ENCODE measurements around the gene IMPA2. TPM values are rescaled to one million over a fixed set of nuclear protein-coding genes. Genes with fewer than 3 reads are reported as not detected.
A peak's percentile ranks its signal among the peaks of the same experiment; 100 is the strongest.

The IMPA2 gene
- total RNA-seq, 1 donor from 2014 or later, result 33.9 TPM

DNA sequence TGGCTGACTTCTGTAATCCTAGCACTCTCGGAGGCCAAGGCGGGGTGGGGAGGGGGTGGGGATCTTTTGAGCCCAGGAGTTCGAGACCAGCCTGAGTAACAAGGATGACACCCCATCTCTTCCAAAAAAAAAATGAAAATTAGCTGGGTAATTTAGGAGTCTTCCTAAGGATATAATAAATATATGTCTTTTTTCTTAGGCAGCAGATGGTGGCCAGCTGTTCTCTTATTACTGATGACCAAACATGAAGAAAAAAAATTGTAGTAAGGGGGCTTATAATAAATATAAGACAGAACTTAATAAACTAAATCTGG lies 4.2 kb upstream of the IMPA2 start:
- Histone ChIP-seq H3K4me1 (ENCODE audit: control insufficient read depth in 3 of 3, insufficient read depth in 3 of 3, low read length in 3 of 3) (peaks cover 5 to 10% (median 7%) of the 10 kb centered on the region in 3 donors), H3K9me3 (ENCODE audit: control insufficient read depth in 3 of 3, low read length in 3 of 3) (no peaks in the 10 kb centered on the region), H3K27me3 (ENCODE audit: control insufficient read depth in 3 of 3, insufficient read depth in 3 of 3, low read length in 3 of 3) (no peaks in the 10 kb centered on the region), H3K4me3 (ENCODE audit: low read length in 3 of 3) (no peak overlapping the region), H3K9ac (ENCODE audit: low read depth in 1 of 3, low read length in 3 of 3) (no peak overlapping the region), H3K27ac (ENCODE audit: low read depth, low read length) (no peak overlapping the region), H3K36me3 (ENCODE audit: control insufficient read depth in 3 of 3, insufficient read depth in 3 of 3, low read length in 3 of 3) (no peaks in the 10 kb centered on the region)

DNA sequence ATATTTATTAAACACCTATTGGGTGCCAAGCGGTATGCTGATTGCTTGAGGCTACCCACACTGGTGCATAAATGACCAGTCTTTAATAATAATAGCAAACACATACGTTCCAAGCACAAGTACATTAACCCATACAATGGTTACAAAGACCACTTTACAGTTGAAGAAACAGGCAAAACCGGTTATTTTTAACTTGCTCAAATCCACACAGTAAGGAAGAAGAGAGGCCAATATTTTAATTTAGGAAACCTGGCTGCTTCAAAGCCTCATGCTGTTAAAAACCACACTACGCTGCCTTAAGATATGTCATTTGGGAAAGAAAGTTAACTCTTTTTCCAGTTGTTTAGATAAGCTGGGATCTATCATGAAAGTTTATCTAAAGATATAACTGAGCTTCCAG lies 2.4 kb upstream of the IMPA2 start:
- H3K4me1 ChIP-seq (ENCODE audit: control insufficient read depth in 3 of 3, insufficient read depth in 3 of 3, low read length in 3 of 3), result peaks cover 19 to 23% (median 22%) of the 10 kb centered on the region in 3 donors
- no peaks in the 10 kb centered on the region for H3K36me3 ChIP-seq (ENCODE audit: control insufficient read depth in 3 of 3, insufficient read depth in 3 of 3, low read length in 3 of 3)
- H3K27ac ChIP-seq (ENCODE audit: low read depth, low read length), result peak overlapping the region; percentile 95
- no peak overlapping the region for H3K4me3 ChIP-seq (ENCODE audit: low read length in 3 of 3)
- H3K27me3 ChIP-seq (ENCODE audit: control insufficient read depth in 3 of 3, insufficient read depth in 3 of 3, low read length in 3 of 3), result no peaks in the 10 kb centered on the region
- no peaks in the 10 kb centered on the region for H3K9me3 ChIP-seq (ENCODE audit: control insufficient read depth in 3 of 3, low read length in 3 of 3)
- H3K9ac ChIP-seq (ENCODE audit: low read depth in 1 of 3, low read length in 3 of 3), result no peak overlapping the region

- no peaks in the 10 kb centered on the region for H3K36me3 ChIP-seq (ENCODE audit: control insufficient read depth in 3 of 3, insufficient read depth in 3 of 3, low read length in 3 of 3)
- no peaks in the 10 kb centered on the region for H3K27me3 ChIP-seq (ENCODE audit: control insufficient read depth in 3 of 3, insufficient read depth in 3 of 3, low read length in 3 of 3)
- H3K4me1 ChIP-seq (ENCODE audit: control insufficient read depth in 3 of 3, insufficient read depth in 3 of 3, low read length in 3 of 3), result peaks cover 22 to 28% (median 24%) of the 10 kb centered on the region in 3 donors
- H3K4me3 ChIP-seq (ENCODE audit: low read length in 3 of 3), result peak overlapping the region; percentile 66 to 86 (median 81)
- H3K9ac ChIP-seq (ENCODE audit: low read depth in 1 of 3, low read length in 3 of 3), result peak overlapping the region; percentile 89 to 96 (median 94)
- no peaks in the 10 kb centered on the region for H3K9me3 ChIP-seq (ENCODE audit: control insufficient read depth in 3 of 3, low read length in 3 of 3)
- H3K27ac ChIP-seq (ENCODE audit: low read depth, low read length), result peak overlapping the region; percentile 95
Observed at GRCh38 chr18:11980163-11980493, 1.2 kb upstream of the IMPA2 start.

- peaks cover 25 to 31% (median 27%) of the 10 kb centered on the region in 3 donors for H3K4me1 ChIP-seq (ENCODE audit: control insufficient read depth in 3 of 3, insufficient read depth in 3 of 3, low read length in 3 of 3)
- H3K9me3 ChIP-seq (ENCODE audit: control insufficient read depth in 3 of 3, low read length in 3 of 3), result no peaks in the 10 kb centered on the region
- peak overlapping the region; percentile 95 for H3K27ac ChIP-seq (ENCODE audit: low read depth, low read length)
- H3K27me3 ChIP-seq (ENCODE audit: control insufficient read depth in 3 of 3, insufficient read depth in 3 of 3, low read length in 3 of 3), result no peaks in the 10 kb centered on the region
- H3K36me3 ChIP-seq (ENCODE audit: control insufficient read depth in 3 of 3, insufficient read depth in 3 of 3, low read length in 3 of 3), result no peaks in the 10 kb centered on the region
- peak overlapping the region; percentile 66 to 86 (median 81) for H3K4me3 ChIP-seq (ENCODE audit: low read length in 3 of 3)
- peak overlapping the region; percentile 89 to 96 (median 94) for H3K9ac ChIP-seq (ENCODE audit: low read depth in 1 of 3, low read length in 3 of 3)
Observed at GRCh38 chr18:11980494-11981191, 664 bp upstream of the IMPA2 start.

DNA sequence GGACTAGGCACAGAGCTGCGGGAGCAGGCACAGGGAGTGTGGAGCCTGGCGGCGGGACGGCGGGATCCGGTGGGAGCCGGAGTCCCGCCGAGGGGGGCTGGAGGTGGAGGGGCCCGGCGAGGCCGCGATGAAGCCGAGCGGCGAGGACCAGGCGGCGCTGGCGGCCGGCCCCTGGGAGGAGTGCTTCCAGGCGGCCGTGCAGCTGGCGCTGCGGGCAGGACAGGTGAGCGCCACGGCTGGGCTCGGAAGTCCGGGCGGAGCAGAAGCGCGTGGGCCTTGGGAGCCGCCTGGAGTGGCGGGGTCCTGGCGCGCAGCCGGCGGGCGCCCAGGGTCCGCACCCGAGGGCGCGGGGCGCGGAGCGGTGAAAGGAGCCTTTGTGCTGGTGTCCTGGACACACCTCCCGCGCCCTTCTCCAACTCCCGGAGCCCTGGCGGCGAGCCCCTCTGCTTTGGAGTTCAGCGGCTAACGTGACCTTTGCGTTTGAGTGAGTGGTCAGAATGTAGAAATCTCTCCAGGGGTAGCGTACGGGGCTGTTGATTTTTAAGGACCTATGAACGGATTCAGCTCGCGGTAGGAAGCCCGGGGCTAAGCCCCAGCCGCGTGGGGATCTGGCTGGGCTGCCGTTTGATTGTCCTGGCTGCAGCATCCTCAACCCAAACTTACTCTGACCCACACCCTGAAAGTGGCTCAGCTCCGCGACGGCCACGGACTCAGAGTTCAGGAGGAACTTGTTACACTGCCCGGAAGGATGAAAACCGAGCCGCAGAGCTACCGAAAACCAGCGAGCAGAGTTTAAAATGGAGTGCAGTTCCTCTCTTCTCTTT lies 448 bp downstream of the IMPA2 start:
- Histone ChIP-seq H3K27me3 (ENCODE audit: control insufficient read depth in 3 of 3, insufficient read depth in 3 of 3, low read length in 3 of 3) (no peaks in the 10 kb centered on the region), H3K4me1 (ENCODE audit: control insufficient read depth in 3 of 3, insufficient read depth in 3 of 3, low read length in 3 of 3) (peaks cover 36 to 42% (median 37%) of the 10 kb centered on the region in 3 donors)

GRCh38 chr18:11982981-11983380 lies 1.7 kb downstream of the IMPA2 start:
- Histone ChIP-seq H3K27ac (ENCODE audit: low read depth, low read length) (no peak overlapping the region), H3K9ac (ENCODE audit: low read depth in 1 of 3, low read length in 3 of 3) (peak overlapping the region; percentile 26 to 69 (median 60)), H3K4me3 (ENCODE audit: low read length in 3 of 3) (peak overlapping the region; percentile 54 to 66 (median 66)), H3K9me3 (ENCODE audit: control insufficient read depth in 3 of 3, low read length in 3 of 3) (no peaks in the 10 kb centered on the region), H3K4me1 (ENCODE audit: control insufficient read depth in 3 of 3, insufficient read depth in 3 of 3, low read length in 3 of 3) (peaks cover 40 to 51% (median 47%) of the 10 kb centered on the region in 3 donors), H3K36me3 (ENCODE audit: control insufficient read depth in 3 of 3, insufficient read depth in 3 of 3, low read length in 3 of 3) (no peaks in the 10 kb centered on the region), H3K27me3 (ENCODE audit: control insufficient read depth in 3 of 3, insufficient read depth in 3 of 3, low read length in 3 of 3) (no peaks in the 10 kb centered on the region)

More for the DNA sequence above, 448 bp downstream of the IMPA2 start:
- H3K9ac ChIP-seq (ENCODE audit: low read depth in 1 of 3, low read length in 3 of 3), result peak overlapping the region; percentile 78 to 90 (median 87)
- H3K36me3 ChIP-seq (ENCODE audit: control insufficient read depth in 3 of 3, insufficient read depth in 3 of 3, low read length in 3 of 3), result no peaks in the 10 kb centered on the region
- peak overlapping the region; percentile 65 to 81 (median 66) for H3K4me3 ChIP-seq (ENCODE audit: low read length in 3 of 3)
- H3K9me3 ChIP-seq (ENCODE audit: control insufficient read depth in 3 of 3, low read length in 3 of 3), result no peaks in the 10 kb centered on the region
- H3K27ac ChIP-seq (ENCODE audit: low read depth, low read length), result peak overlapping the region; percentile 95

DNA sequence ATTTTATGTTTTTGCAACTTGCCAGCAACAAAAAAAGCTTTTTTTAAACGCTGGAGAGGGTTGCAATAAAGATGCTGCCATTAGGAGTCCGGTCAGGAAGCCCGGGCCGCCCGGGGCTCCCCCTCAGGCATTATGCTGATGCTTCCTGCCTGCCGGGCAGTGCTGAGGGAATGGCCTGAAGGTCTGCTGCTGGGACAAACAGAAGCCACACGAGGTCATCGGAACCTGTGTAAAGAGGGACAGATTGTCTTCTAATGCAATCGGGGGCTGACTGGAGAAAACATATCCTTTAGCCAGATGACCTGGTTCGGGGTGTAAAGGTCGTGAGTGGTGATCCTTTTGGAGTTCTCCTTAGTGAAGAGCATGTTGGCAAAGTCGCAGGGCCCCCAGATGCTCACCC lies 2.3 kb downstream of the IMPA2 start:
- Histone ChIP-seq H3K36me3 (ENCODE audit: control insufficient read depth in 3 of 3, insufficient read depth in 3 of 3, low read length in 3 of 3) (no peaks in the 10 kb centered on the region), H3K27ac (ENCODE audit: low read depth, low read length) (peak overlapping the region; percentile 48), H3K9ac (ENCODE audit: low read depth in 1 of 3, low read length in 3 of 3) (peak overlapping the region; percentile 1 to 50 (median 26)), H3K4me1 (ENCODE audit: control insufficient read depth in 3 of 3, insufficient read depth in 3 of 3, low read length in 3 of 3) (peaks cover 44 to 56% (median 53%) of the 10 kb centered on the region in 3 donors), H3K4me3 (ENCODE audit: low read length in 3 of 3) (peak overlapping the region; percentile 32 to 60 (median 54)), H3K27me3 (ENCODE audit: control insufficient read depth in 3 of 3, insufficient read depth in 3 of 3, low read length in 3 of 3) (no peaks in the 10 kb centered on the region), H3K9me3 (ENCODE audit: control insufficient read depth in 3 of 3, low read length in 3 of 3) (no peaks in the 10 kb centered on the region)

DNA sequence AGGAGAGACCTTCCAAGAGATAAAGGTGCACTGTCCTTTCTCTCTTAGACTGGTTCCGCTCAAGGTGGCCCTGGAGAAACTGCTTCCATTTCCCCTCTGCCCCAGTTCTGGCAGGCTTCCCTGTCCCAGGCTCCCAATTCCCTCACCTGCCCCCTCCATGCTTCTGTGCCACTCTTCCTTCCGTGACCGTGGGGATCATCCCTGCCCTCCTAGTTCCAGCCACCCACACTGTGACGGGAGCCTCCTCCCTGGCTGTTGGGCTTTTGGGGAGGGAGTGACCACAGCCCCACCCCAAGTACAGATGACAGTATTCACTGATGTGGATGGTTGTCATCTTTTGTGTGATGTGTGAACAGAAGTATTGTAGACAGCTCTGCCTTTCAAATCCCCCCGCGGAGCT lies 2.8 kb downstream of the IMPA2 start:
- Histone ChIP-seq H3K4me3 (ENCODE audit: low read length in 3 of 3) (peak overlapping the region in 2 of 3 donors; percentile 32 to 60), H3K27ac (ENCODE audit: low read depth, low read length) (peak overlapping the region; percentile 48)

GRCh38 chr18:11985586-11985985 lies 4.3 kb downstream of the IMPA2 start:
- Histone ChIP-seq H3K27ac (ENCODE audit: low read depth, low read length) (peak overlapping the region; percentile 81), H3K36me3 (ENCODE audit: control insufficient read depth in 3 of 3, insufficient read depth in 3 of 3, low read length in 3 of 3) (no peaks in the 10 kb centered on the region), H3K4me3 (ENCODE audit: low read length in 3 of 3) (no peak overlapping the region), H3K27me3 (ENCODE audit: control insufficient read depth in 3 of 3, insufficient read depth in 3 of 3, low read length in 3 of 3) (no peaks in the 10 kb centered on the region), H3K9me3 (ENCODE audit: control insufficient read depth in 3 of 3, low read length in 3 of 3) (no peaks in the 10 kb centered on the region), H3K9ac (ENCODE audit: low read depth in 1 of 3, low read length in 3 of 3) (peak overlapping the region in 2 of 3 donors; percentile 22 to 63), H3K4me1 (ENCODE audit: control insufficient read depth in 3 of 3, insufficient read depth in 3 of 3, low read length in 3 of 3) (peaks cover 57 to 70% (median 68%) of the 10 kb centered on the region in 3 donors)

More for the DNA sequence above, 2.8 kb downstream of the IMPA2 start:
- H3K4me1 ChIP-seq (ENCODE audit: control insufficient read depth in 3 of 3, insufficient read depth in 3 of 3, low read length in 3 of 3), result peaks cover 49 to 61% (median 58%) of the 10 kb centered on the region in 3 donors
- no peaks in the 10 kb centered on the region for H3K9me3 ChIP-seq (ENCODE audit: control insufficient read depth in 3 of 3, low read length in 3 of 3)
- H3K27me3 ChIP-seq (ENCODE audit: control insufficient read depth in 3 of 3, insufficient read depth in 3 of 3, low read length in 3 of 3), result no peaks in the 10 kb centered on the region
- H3K36me3 ChIP-seq (ENCODE audit: control insufficient read depth in 3 of 3, insufficient read depth in 3 of 3, low read length in 3 of 3), result no peaks in the 10 kb centered on the region
- H3K9ac ChIP-seq (ENCODE audit: low read depth in 1 of 3, low read length in 3 of 3), result peak overlapping the region; percentile 1 to 50 (median 48)

DNA sequence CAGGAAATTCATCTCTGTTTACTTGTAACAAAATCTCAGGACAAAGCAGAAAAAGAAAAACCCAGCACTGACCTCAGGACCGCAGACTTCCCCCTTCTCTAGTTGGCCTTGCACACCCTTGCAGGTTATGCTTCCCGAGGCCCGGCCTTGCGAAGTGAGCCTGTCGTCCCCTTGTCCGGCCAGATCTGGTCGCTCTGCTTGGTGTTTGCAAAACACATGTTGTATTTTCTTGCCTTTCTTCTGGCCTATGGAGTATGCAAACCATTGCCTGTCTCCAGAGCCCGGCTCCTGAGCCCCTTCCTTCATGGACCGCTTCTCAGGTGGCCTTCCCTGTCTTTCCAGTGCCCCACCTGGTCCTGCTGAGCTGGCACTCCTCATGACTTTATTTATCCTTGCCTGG lies 4.8 kb downstream of the IMPA2 start:
- Histone ChIP-seq H3K4me3 (ENCODE audit: low read length in 3 of 3) (peak overlapping the region in 1 of 3 donors; percentile 6), H3K9me3 (ENCODE audit: control insufficient read depth in 3 of 3, low read length in 3 of 3) (no peaks in the 10 kb centered on the region), H3K27me3 (ENCODE audit: control insufficient read depth in 3 of 3, insufficient read depth in 3 of 3, low read length in 3 of 3) (no peaks in the 10 kb centered on the region), H3K36me3 (ENCODE audit: control insufficient read depth in 3 of 3, insufficient read depth in 3 of 3, low read length in 3 of 3) (no peaks in the 10 kb centered on the region), H3K4me1 (ENCODE audit: control insufficient read depth in 3 of 3, insufficient read depth in 3 of 3, low read length in 3 of 3) (peaks cover 61 to 74% (median 72%) of the 10 kb centered on the region in 3 donors), H3K9ac (ENCODE audit: low read depth in 1 of 3, low read length in 3 of 3) (peak overlapping the region in 1 of 3 donors; percentile 63), H3K27ac (ENCODE audit: low read depth, low read length) (peak overlapping the region; percentile 81)
